ENCODE measurements around the gene FTSJ3. TPM values are rescaled to one million over a fixed set of nuclear protein-coding genes. Genes with fewer than 3 reads are reported as not detected.
"Not testable (repeated sequence)": the region's sequence is repeated elsewhere in the genome, so short reads cannot be mapped to it uniquely, and the experiment has no call there.

The FTSJ3 gene
- total RNA-seq, 2 experiments from 2014 or later, result 58.3 to 60.9 TPM

DNA sequence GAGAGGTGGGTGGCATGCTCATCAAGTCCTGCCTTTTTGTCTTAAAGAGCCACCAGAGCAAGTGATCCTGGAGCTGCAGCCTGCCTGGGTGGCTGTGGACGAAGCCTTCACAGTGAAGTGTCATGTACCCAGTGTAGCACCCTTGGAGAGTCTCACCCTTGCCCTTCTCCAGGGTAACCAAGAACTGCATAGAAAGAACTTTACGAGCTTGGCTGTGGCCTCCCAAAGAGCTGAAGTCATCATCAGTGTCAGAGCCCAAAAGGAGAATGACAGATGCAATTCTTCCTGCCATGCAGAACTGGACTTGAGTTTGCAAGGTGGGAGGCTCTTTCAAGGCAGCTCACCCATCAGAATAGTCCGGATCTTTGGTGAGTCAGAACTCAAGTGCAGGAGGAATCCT is 31.8 kb upstream of the FTSJ3 start:
- no peaks in the 10 kb centered on the region for H3K27me3 Mint-ChIP-seq
- no peak for DNase-seq
- no peak overlapping the region for H3K4me3 Mint-ChIP-seq
- TF ChIP-seq, protein P1, sequence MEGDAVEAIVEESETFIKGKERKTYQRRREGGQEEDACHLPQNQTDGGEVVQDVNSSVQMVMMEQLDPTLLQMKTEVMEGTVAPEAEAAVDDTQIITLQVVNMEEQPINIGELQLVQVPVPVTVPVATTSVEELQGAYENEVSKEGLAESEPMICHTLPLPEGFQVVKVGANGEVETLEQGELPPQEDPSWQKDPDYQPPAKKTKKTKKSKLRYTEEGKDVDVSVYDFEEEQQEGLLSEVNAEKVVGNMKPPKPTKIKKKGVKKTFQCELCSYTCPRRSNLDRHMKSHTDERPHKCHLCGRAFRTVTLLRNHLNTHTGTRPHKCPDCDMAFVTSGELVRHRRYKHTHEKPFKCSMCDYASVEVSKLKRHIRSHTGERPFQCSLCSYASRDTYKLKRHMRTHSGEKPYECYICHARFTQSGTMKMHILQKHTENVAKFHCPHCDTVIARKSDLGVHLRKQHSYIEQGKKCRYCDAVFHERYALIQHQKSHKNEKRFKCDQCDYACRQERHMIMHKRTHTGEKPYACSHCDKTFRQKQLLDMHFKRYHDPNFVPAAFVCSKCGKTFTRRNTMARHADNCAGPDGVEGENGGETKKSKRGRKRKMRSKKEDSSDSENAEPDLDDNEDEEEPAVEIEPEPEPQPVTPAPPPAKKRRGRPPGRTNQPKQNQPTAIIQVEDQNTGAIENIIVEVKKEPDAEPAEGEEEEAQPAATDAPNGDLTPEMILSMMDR (IDR thresholded peaks at IDR 0.05), result no peak
- intact Hi-C loops (cut with micrococcal nuclease), result no loop called here
- H3K36me3 Mint-ChIP-seq (ENCODE audit: low read depth), result no peaks in the 10 kb centered on the region
- ChIA-PET POLR2A (interaction anchor here (0.8 to 1.3 kb wide), 3 partner anchors 11 to 12 kb away, joined by 3 to 4 read pairs (median 3); no protein-coding TSS in a partner anchor), CTCF (interaction anchor here (0.8 to 5.7 kb wide), 6 partner anchors 10 to 170 kb away, joined by 3 to 38 read pairs (median 3); no protein-coding TSS in a partner anchor)
- ATAC-seq, result no peak
- H3K4me1 Mint-ChIP-seq (ENCODE audit: low read depth), result no peaks in the 10 kb centered on the region
- H3K27ac Mint-ChIP-seq, result no peak overlapping the region
- no peaks in the 10 kb centered on the region for H3K9me3 Mint-ChIP-seq

DNA sequence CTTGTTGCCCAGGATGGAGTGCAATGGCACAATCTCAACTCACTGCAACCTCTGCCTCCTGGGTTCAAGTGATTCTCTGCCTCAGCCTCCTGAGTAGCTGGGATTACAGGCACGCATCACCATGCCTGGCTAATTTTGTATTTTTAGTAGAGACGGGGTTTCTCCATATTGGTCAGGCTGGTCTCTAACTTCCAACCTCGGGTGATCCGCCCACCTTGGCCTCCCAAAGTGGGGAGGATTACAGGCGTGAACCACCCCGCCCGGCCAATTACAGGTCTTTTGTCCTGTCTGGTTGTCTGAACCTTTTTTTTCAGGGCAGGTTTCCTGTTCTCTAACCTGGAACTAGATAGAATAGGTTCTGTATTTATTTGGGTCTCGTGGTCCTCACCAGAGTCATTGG is 29.0 kb upstream of the FTSJ3 start:
- ChIA-PET POLR2A (interaction anchor here (1.7 kb wide), 1 partner anchor 13 kb away, joined by 4 read pairs; no protein-coding TSS in a partner anchor), CTCF (interaction anchor here (0.7 to 4.3 kb wide), 4 partner anchors 10 to 48 kb away, joined by 3 to 23 read pairs (median 4); no protein-coding TSS in a partner anchor)

DNA sequence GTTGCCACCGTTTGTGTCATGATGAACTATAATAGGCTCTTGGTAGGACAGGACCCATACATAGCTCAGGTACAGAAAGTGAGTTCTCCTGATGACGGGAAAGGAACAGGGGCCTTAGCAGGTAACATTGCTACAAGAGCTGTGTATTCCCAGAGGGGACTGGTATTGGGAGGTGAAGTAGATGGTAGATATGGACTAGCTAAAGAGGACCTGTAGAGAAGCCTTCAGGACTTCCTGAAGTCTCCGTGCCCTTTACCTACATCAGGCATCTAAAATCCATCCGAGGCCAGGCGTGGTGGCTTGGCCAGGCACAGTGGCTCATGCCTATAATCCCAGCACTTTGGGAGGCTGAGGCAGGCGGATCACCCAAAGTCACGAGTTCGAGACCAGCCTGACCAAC is 27.7 kb upstream of the FTSJ3 start:
- Mint-ChIP-seq H3K9me3 (no peaks in the 10 kb centered on the region), H3K36me3 (ENCODE audit: low read depth) (no peaks in the 10 kb centered on the region), H3K4me1 (ENCODE audit: low read depth) (no peaks in the 10 kb centered on the region), H3K27me3 (no peaks in the 10 kb centered on the region), H3K4me3 (no peak overlapping the region), H3K27ac (no peak overlapping the region)
- TF ChIP-seq, protein P1 (IDR thresholded peaks at IDR 0.05), result no peak
- DNase-seq (no peak), ATAC-seq (no peak)
- intact Hi-C loops (cut with micrococcal nuclease), result no loop called here
- CTCF ChIA-PET, result interaction anchor here (1.0 to 4.3 kb wide), 3 partner anchors 11 to 33 kb away, joined by 3 to 23 read pairs (median 8); no protein-coding TSS in a partner anchor
- POLR2A ChIA-PET, result interaction anchor here (1.7 kb wide), 1 partner anchor 11 kb away, joined by 4 read pairs; no protein-coding TSS in a partner anchor

More for the DNA sequence above, 29.0 kb upstream of the FTSJ3 start:
- H3K27ac Mint-ChIP-seq; H3K4me3 Mint-ChIP-seq; H3K36me3 Mint-ChIP-seq (ENCODE audit: low read depth); DNase-seq; H3K9me3 Mint-ChIP-seq; H3K4me1 Mint-ChIP-seq (ENCODE audit: low read depth); H3K27me3 Mint-ChIP-seq; intact Hi-C loops (cut with micrococcal nuclease); ATAC-seq: not testable (repeated sequence)

DNA sequence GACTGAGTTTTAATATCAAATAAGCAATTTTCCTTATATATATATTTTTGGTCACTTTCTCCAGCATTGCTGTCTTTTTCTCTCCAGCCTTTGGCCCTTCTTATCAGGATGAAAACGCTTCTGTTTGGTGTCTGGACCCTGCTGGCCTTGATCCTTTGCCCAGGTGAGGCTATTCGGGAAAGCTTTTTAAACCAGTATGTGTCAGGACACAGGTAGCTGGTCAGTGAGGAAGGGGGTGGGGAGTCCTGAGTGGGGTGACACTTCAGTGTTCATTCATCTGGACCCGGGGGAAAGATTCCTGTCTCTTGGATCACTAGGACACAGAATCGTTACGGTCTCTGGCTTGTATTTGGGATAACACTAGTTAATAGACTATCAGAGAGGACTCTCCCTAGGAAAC is 27.2 kb upstream of the FTSJ3 start:
- Mint-ChIP-seq H3K27me3 (no peaks in the 10 kb centered on the region), H3K9me3 (no peaks in the 10 kb centered on the region), H3K27ac (no peak overlapping the region), H3K4me1 (ENCODE audit: low read depth) (no peaks in the 10 kb centered on the region), H3K36me3 (ENCODE audit: low read depth) (no peaks in the 10 kb centered on the region), H3K4me3 (no peak overlapping the region)
- CTCF ChIA-PET, result interaction anchor here (1.0 to 4.3 kb wide), 3 partner anchors 11 to 33 kb away, joined by 3 to 23 read pairs (median 8); no protein-coding TSS in a partner anchor
- POLR2A ChIA-PET, result no interaction called here
- intact Hi-C loops (cut with micrococcal nuclease), result no loop called here
- DNase-seq (no peak), ATAC-seq (no peak)
- TF ChIP-seq, protein P1 (IDR thresholded peaks at IDR 0.05), result no peak

DNA sequence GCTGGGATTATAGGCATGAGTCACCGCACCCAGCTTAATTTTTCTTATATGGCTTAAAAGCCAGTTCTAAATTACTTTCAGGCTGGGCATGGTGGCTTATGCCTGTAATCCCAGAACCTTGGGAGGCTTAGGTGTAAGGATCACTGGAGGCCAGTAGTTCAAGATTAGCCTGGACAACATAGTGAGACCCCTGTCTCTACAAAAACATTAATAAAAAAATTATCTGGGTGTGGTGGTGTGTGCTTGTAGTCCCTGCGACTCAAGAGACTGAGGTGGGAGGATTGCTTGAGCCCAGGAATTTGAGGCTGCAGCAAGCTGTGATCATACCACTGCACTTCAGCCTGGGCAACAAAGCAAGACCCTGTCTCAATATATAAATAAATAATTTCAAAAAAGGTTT is 25.8 kb upstream of the FTSJ3 start:
- ATAC-seq (no peak), DNase-seq (no peak)
- Mint-ChIP-seq H3K4me1 (ENCODE audit: low read depth) (peaks cover 7% of the 10 kb centered on the region), H3K4me3 (no peak overlapping the region), H3K27me3 (no peaks in the 10 kb centered on the region), H3K36me3 (ENCODE audit: low read depth) (peaks cover 3% of the 10 kb centered on the region), H3K27ac (no peak overlapping the region), H3K9me3 (peaks cover 4% of the 10 kb centered on the region)
- TF ChIP-seq, protein P1 (IDR thresholded peaks at IDR 0.05), result no peak
- CTCF ChIA-PET, result interaction anchor here (4.3 kb wide), 1 partner anchor 13 kb away, joined by 23 read pairs; no protein-coding TSS in a partner anchor
- intact Hi-C loops (cut with micrococcal nuclease), result no loop called here
- POLR2A ChIA-PET, result interaction anchor here (0.7 kb wide), 1 partner anchor 12 kb away, joined by 3 read pairs; no protein-coding TSS in a partner anchor
